NCI-H1694 (cell line): ENCODE data around the gene RFLNA.
"Not testable (repeated sequence)": the region's sequence is repeated elsewhere in the genome, so short reads cannot be mapped to it uniquely, and the experiment has no call there.

ENCODE experiments used
- DNase-seq: peaks from one replicate; lab custom pipeline; 2025; lab: John Stamatoyannopoulos, UW

The RFLNA gene

DNA sequence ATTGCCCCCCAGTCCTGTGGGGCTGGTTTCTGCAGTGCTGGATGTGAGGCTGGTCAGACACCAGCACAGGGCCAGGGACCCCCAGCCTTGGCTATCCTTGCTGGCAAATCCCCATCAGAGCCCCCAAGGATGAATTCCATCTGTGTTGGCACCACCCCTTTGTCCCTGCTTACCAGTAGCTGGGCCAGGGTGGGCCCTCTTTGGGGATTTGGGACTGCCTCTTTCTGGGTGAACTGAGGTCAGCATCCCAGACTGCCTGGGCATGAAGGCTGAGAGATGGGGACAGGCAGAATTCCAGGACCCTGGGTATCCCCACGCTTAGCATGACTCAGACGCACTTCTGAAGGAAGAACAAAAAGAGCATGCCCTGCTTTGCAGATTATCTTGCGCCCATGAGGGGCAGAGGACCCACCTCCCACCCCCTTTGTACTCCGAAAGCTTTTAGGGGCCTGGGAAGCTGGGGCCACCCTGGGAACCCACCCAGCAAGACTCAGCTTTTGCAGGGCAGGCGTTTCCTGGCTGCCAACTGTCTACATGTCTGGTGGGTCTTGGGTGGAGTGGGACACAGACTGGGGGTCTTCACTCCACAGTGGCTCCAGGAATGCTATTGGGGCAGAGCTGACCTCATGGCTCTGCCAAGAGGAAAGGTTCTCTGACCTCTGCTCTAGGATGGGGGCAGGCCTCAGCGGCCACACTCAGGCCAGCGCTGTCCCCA lies 26.8 kb downstream of the RFLNA start:
- no peak for DNase-seq

DNA sequence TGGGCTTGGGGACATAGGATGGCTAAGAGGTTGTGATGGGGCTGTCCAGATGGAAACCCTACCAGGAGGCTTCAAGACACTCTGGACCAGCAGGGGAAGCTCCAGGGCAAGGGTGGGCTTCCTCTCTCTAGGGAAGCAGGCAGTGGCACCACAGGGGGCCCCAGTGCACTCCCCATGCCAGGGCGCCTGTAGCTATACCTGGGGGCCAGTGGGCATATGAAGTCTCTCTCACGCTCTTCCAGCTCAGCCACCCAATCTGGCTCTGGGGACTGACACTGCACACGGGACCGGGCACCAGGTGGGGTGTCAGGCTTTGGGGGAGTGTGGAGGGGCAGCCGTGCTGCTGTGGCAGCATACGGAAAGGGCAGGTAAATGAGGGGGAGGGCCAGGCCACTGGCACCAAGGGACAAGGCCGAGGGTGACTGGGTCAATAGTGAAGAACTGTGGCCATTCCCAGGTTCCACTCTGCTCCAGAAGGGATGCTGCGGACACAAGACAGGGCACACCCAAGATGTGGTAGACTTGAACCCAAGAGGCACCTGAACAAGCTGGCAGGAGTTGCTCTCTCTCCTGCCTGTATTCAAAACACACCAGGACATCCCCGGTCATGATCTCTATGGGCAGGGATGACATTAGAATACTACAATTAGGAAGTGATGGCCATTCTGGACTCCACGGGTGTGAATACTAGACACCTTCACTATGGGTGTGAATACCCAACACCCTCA lies 27.5 kb downstream of the RFLNA start:
- DNase-seq = no peak

DNA sequence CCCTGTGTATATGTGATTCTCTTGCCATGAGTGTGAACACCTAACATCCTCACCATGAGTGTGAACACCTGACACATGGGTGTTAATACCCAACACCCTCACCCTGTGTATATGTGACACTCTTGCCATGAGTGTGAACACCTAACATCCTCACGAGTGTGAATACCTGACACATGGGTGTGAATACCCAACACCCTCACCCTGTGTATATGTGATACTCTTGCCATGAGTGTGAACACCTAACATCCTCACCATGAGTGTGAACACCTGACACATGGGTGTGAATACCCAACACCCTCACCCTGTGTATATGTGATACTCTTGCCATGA lies 28.1 kb downstream of the RFLNA start:
- DNase-seq = not testable (repeated sequence)

DNA sequence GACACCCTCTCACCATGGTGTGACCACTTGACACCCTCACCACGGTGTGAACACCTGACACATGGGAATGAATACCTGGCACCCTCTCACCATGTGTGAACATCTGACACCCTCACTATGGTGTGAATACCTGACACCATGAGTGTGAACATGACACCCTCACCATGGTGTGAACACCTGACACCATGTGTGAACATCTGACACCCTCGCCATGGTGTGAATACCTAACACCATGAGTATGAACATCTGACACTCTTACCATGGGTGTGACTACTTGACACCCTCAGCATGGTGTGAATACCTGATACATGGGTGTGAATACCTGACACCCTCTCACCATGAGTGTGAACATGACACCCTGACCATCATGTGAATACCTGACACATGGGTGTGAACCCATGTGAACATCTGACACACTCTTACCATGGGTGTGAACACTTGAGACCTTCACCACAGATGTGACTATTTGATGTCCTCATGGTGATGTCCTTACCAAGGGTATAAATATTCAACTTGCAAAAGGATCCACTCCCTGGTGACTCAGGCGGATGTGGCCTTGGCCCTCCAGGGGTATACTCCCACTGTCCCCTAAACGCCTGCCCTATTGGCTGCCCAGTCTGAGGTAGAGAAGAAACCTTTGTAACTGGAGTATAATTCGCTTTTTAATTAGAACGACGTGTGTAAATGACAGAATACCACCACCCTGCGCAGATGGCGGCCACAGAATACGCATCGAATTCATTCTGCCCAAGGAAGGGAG lies 29.1 kb downstream of the RFLNA start:
- no peak for DNase-seq

DNA sequence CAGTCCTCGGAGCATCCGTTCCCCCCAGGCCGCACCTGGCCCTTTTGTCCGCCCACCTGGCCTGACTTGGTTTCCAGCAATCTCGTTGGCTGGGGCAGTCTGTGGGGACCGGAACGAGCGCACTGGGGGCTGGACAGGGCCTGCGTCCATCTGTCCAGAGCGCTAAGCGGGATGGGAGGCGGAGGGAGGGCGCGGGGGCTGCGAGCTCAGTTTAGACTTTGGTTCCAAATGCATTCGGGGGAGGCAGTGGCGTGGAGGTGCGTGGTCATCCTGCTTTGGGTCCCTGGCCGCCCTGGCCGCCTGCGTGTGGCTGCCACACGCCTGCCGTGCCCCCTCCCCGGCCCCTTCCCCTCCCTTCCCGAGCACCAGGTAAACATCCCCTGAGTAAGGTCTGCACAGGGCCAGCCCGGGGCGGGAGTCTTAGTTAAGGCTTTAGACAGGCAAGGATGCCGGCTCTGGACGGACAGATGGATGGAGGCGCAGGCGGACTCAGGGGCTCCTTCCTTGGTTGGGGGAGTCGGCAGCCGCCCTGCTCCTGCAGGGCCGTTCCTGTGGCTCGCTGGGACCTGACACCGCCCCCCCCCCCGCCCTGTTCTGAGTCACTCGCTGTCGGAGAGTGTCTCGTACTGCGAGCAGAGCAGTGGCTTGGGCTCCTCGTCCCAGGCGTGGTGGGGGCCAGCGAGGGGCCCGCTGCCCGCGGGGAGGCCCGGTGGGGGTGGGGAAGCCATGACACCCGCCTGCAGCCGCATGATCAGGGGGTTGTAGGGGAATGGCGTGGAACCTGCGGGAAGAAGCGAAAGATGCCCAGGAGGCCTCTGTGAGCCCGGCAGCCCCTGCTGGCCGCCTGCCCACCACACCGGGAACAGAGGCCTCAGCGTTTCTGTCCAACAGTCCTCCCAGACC lies 30.2 kb downstream of the RFLNA start:
- no peak for DNase-seq

DNA sequence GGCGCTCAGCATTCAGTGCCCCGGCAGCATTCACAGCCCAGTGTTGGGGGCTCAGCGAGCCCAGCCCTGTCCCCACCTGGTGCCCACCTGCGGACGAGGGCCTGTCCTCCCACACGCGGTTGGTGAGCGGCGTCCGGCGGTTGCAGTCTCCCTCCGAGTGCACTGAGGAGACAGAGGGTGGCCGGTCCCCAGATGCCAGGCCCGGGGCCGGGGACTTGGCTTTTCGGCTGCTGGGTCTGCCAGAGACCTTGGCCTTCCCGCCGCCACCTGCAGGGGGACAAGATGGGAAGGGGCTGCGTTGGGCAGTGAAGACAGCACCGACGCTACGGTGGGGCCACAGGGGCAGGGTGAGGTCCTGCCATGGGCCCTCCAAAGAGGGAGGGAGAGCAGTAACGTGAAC lies 31.2 kb downstream of the RFLNA start:
- DNase-seq = no peak

DNA sequence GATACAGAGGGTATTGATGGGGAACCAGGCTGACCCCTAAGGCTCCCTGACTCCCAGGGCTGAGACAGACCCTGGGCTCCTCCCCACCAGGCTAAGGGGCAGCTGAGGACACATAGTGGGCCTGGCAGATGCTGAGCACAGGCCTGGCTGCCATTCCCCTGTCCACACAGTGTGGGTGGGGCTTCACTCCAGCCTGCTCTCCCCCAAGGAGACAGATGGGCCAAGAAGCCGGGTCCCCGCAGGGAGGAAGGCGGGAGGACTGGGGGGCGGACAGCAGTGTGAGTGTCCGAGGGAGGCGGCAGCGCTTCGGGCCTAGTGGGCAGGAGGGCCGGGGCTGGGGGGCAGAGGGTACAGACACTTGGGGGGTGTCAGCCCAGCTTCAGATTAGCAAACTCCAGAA lies 32.0 kb downstream of the RFLNA start:
- no peak for DNase-seq

DNA sequence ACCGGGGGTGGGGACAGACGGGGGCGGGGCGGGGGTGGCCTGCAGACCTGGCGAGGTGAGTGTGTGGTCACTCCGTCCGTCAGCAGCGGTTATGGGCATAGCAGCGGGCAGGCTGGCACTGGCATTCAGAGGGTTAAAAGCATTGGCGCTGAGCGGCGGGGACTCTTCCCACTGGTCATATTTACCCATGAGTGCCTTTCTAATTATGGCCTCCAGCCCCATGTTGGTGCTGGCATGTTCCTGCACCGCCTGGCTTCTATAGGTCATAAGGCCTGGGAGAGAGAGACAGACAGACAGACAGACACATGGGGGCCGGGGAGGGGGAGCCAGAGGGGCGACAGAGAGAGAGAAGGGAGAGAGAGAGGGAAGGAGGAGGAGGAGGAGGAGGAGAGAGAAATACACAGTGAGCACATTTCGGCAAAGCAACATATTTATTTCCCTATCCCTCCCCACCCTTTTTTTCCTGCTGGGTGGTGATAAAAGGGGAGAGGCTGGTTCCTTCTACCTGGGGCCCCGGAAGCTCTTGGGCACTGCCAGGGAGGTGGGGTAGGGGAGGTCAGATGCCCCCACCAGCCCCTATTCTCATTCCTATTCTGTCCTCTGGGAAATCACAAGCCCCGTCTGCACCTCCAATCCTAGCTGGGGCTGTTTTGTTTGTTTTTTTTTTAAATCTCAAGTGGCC lies 32.6 kb downstream of the RFLNA start:
- no peak for DNase-seq

DNA sequence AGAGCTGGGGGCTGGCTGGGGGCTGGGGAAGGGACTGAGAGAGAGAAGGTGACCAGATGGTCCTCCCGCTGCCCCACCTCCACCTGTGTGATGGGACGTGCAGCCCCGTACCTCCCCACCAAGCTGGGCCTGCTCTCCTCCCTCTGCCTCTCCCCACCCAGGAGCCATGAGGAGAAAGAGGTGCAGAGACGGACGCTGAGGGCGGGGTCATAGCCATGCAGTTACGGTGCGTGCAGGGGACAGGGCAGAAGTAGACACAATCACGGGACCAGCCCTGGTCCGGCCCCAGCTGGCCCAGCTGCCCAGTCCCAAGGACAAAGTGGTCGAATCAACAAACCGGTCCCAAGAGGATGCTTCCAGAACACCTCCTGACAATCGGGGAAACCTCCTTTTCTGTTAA lies 33.2 kb downstream of the RFLNA start:
- no peak for DNase-seq

DNA sequence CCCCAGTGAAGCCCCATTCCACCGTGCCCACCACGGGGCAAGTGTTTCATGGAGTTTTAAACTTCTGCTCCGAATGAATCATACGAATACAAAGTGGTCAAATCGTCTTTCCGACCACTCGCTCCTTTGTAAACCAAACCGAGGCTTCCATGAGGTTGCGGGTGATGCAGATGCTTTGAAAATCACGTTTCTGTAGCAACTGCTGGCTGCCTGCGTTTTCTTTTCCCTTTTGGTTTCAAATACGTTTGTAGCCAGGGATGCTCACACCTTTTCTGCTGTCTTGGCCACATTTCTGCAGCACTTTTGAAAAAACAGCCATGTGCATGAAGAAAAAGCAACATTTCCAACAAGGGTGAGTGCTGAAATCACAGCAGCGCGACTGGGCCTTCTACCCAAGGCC lies 33.7 kb downstream of the RFLNA start:
- DNase-seq = no peak

DNA sequence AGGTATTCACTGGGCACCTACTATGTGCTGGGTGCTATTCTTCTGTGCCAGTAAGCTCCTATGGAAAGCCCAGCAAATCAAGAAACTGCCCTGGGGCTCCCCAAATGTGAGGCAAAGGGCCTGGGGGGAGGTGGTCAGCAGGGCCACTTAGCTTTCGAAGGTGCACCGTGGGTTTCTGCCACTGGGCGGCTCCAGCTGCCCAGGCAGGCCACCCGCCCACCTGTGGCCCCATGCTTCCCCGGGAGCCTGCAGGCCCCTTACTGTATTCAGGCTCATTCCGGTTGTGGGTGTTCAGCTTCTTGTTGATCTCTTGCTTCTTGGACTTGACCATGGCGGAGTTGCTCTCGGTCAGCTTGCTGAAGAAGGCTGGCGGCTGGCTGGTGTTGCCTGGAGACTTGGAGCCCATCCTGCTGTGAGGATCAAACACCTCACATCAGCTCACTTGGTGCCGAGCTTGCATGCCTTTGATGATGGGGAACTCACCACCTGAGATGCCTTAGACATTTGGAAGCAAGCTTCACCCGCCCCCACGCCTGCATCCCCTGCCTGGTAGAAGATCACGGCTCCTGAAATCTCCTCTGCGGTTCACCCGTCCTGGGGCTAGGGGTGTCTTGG lies 37.3 kb downstream of the RFLNA start:
- DNase-seq = no peak

DNA sequence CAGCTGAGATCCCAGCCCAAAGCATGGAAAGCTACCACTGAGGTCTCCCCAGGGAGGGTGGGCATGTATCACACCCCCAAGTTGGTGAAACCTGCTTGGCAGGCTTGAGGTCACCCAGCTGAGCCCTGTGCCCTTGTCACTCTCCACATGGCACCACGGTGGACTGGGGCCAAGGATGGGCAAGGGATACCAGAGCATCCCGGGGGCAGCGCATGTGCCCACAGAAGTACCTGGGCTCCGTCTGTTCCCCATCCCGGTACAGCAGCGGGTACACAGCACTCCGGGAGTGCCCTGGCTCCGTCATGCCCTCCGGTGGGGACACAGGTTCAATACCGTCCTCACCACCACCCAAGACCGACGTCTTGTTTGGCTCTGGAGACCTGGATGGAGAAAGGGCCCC lies 38.0 kb downstream of the RFLNA start:
- no peak for DNase-seq

DNA sequence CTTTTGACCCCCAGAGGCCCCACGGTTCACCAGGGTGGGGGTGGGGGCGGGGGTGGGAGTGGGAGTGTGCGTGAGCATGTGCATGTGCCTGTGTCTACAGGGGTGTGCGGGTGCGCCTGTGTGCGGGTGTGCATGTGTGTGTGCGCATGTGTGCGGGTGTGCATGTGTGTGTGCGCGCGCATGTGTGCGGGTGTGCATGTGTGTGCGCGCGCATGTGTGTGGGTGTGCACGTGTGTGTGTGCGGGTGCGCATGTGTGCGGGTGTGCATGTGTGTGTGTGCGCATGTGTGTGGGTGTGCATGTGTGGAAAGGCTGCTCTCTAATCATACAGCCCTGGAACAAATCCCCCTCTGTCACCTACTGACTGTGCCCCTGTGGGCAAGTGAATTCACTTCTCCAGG lies 38.8 kb downstream of the RFLNA start:
- DNase-seq = no peak

DNA sequence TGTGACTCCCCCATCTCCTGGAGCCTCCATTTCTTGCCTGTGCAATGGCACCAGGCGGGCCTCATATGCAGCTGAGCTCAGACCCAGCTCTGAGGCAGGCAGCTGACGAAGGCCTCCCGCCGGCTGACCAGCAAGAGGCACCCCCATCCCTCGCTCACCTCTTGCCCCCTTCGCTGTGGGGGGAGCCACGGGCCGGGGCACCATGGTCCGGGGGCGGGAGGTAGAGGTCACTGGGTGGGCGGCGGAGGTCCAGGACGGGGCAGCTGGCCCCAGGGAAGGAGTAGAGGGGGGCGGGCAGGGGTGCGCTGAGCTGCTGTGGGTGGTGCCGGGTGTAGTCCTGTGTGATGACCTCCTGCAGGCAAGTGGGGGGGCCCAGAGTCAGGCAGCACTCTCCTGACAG lies 39.4 kb downstream of the RFLNA start:
- DNase-seq = no peak

DNA sequence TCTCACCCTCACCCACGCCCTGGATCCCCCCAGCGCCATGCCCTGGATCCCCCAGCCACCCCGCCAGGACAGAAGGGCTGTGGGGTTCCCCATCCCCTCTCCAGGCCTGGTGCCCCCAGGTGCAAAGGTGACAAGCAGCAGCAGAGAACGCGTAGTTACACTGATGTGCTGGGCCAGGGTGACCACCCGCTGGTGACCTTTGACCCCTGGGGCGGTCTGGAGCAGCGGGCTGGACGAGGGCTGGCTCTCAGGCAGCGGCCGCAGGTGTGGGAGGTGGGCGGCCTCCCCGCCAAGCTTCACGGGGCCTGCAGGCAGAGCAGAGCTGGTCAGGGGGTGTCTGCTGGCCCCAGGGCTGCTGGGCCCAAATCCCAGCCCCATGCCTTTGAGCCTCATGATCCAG lies 40.1 kb downstream of the RFLNA start:
- no peak for DNase-seq

DNA sequence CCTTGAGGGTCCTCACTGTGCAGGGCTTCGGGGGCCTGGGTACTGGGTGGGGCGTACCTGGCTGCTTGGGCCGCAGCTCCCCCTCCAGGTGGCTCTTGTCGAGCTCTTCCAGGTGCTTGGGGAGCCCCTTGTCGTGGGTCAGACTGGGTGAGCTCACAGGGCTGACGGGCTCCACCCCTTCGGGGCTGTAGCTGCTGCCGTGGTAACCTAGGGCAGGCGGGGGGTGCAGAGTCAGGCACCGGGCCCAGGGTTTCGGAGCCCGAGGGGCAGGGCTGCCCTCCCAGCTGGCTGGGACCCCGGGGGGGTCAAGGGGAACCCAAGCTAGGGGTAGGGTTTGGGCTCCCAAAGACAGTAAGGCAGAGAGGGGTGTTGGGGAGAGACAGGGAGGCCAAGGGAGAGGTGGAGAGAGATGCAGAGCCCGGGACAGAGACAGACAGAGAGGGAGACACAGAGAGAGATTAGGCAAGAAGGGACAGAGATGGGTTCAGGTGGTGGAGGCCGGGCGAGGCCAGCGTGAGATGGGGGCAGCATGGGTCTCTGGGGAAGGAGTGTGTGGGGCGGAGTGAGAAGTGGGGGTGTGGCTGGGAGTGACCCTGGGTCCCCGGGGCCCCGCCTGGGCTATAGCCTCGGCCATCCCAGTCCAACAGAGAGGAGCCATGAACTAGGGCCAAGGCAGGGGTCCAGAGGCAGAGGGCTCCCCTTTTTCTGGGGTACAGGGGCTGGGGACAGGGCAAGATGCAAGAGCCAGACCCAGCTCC lies 40.7 kb downstream of the RFLNA start:
- DNase-seq = no peak

DNA sequence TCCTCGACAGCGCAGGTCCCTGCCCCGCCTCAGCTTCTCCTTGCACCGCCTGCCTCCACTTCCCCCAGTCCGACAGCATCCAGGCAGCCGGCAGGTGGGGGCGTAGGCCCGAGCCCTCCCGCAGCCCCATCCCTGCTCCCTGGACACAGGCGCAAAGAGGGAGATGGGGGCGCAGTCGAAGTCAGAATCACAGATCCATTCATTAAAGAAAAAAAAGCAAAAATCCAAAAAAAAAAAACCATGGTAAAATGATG lies 41.2 kb downstream of the RFLNA start:
- DNase-seq = no peak

DNA sequence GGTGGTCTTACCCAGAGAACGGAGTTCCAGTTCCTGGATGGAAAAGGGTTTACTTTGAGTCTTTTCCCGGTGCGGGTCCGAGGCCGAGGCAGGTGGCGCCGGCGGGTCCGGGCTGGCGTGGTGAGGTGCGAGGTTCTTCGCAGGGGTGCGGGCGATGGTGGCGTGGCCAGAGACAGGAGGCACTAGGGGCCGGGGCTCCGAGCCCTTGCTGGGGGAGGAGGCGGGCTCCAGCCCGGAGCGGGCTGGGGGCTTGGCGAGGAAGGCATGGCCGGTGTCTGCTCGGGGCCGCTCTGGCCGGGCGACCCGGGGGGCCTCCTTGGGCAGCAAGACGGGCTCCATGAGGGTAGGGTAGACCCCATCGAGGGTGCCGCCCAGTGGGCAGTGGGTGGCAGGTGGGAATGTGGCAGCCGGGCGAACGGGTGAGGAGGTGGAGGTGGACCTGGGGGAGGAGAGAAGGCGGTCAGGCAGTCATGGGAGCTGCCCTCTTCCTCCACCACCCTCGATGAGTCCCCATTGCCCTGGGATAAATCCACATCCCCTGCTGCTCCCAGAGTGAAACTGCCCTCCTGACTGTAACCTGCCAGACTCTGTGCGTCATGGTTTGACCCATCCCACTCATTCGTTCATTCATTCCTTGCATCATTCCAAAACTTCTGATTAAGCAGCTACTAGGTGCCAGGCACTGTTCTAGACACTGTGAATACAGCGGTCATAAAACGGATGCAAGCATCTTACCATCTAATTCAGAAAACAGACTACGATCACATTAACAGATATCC lies 42.0 kb downstream of the RFLNA start:
- no peak for DNase-seq

DNA sequence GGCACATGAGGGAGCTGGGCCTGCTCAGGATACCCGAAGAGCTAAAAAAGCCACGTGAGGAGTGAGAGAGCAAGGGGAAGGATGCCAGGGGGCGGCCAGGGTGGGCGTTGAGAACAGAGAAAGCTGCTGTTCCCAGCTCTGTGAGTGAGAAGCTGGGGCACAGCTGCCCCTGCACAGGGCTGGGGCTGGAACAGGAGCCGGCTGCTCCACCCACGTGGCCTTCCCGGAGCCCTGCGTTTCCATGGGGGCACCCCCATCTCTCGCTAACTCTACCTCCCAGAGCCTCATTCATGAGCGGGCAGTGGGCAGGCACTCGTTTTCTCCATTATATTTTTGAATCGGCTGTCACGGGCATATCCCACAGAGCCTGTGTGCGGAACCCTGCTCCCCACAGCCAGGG lies 42.7 kb downstream of the RFLNA start:
- no peak for DNase-seq

DNA sequence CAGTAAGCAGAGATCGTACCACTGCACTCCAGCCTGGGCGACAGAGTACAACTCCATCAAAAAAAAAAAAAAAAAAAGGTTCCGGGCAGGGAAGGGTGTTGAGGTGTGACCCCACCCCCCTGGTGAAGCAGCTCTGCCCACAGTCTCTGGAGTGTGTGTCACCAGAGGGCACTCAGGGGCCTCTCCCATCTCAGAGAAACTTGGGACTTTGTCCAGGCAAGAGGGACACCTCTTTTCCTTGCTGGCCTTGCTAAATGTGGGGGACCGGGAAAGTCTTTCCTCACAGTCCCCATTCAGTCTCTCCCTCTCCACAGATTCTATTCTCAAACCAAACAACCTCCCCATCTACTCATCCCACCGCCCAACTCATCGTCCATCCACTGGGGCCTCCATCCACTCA lies 43.6 kb downstream of the RFLNA start:
- no peak for DNase-seq
